B cell (primary cell): Measurements from ENCODE around the gene KRTAP10-9. TPM values are rescaled to one million over a fixed set of nuclear protein-coding genes. Genes with fewer than 3 reads are reported as not detected.
"Not testable (repeated sequence)": the region's sequence is repeated elsewhere in the genome, so short reads cannot be mapped to it uniquely, and the experiment has no call there.

Experiments
- ATAC-seq: fragments of 200-7000 bp; cut with Tn5 transposase; one replicate; pipeline ENCODE4 v1.10.0; 2021; ENCODE audit warnings: low read depth, mild to moderate bottlenecking, moderate number of reproducible peaks, moderate library complexity
- CTCF ChIA-PET: fragments of 350-600 bp; sonication (Branson Sonifier 250); formaldehyde crosslinking; loops from one replicate; lab custom pipeline; 2021; ENCODE audit warnings: antibody characterized with exemption, inconsistent platforms; lab: Charles Lee
- POLR2A ChIA-PET: fragments of 350-600 bp; sonication (Branson Sonifier 250); formaldehyde crosslinking; loops from one replicate; lab custom pipeline; 2021; ENCODE audit warnings: antibody characterized with exemption; lab: Charles Lee
- DNase-seq: peaks from one replicate; pipeline ENCODE4 v3.0.0; 2013
- H2AFZ ChIP-seq: 2 replicates; pipeline ENCODE4 v1.6.1; 2012; ENCODE audit warnings: mild to moderate bottlenecking, low read depth, low read length; ENCODE audit not compliant: insufficient read depth, poor library complexity, severe bottlenecking
- H3K27ac ChIP-seq, 2 donors: 1 replicate in 1 of 2; 2 replicates in 1 of 2; pipeline ENCODE4 v1.5.1; 2012 to 2013; ENCODE audit warnings: low read length in 2 of 2, mild to moderate bottlenecking in 2 of 2, moderate library complexity in 1 of 2
- H3K27me3 ChIP-seq, 4 experiments: fragments of 200-600 bp in 1 of 4; sonication (generic) in 1 of 4; replicated peaks in 1 of 4; 1 replicate in 2 of 4; 2 replicates in 2 of 4; pipeline versions ENCODE4 v1.6.1 to v1.7.0; 2013 to 2016; ENCODE audit warnings: low read length in 3 of 4, mild to moderate bottlenecking in 2 of 4, mixed read lengths in 1 of 4, moderate library complexity in 1 of 4; ENCODE audit not compliant: insufficient read depth in 4 of 4, control insufficient read depth in 3 of 4; ENCODE audit errors: control extremely low read depth in 1 of 4
- H3K36me3 ChIP-seq, 2 experiments: replicated peaks in 1 of 2; 1 replicate in 1 of 2; 2 replicates in 1 of 2; pipeline versions ENCODE4 v1.6.1 to v1.7.1; 2013; ENCODE audit warnings: low read length in 1 of 2; ENCODE audit not compliant: insufficient read depth in 2 of 2, control insufficient read depth in 1 of 2; ENCODE audit errors: control extremely low read depth in 1 of 2, extremely low read depth in 1 of 2
- H3K4me1 ChIP-seq, 2 donors: fragments of 200-600 bp in 1 of 2; sonication (generic) in 1 of 2; 1 replicate in 1 of 2; 2 replicates in 1 of 2; pipeline versions ENCODE4 v1.5.1 to v1.6.1; 2013 to 2017; ENCODE audit warnings: low read length in 2 of 2; ENCODE audit not compliant: control insufficient read depth in 2 of 2, insufficient read depth in 2 of 2
- H3K4me2 ChIP-seq: replicated peaks from 2 replicates; pipeline ENCODE3; 2012; ENCODE audit warnings: mild to moderate bottlenecking, low read depth, low read length; ENCODE audit not compliant: poor library complexity, severe bottlenecking
- H3K4me3 ChIP-seq, 5 experiments: fragments of 200-600 bp in 1 of 5; sonication (generic) in 1 of 5; 1 replicate in 3 of 5; 2 replicates in 2 of 5; pipeline versions ENCODE4 v1.5.1 to v1.7.0; 2011 to 2016; ENCODE audit warnings: low read length in 4 of 5, mild to moderate bottlenecking in 4 of 5, low read depth in 2 of 5, control low read depth in 1 of 5, moderate library complexity in 1 of 5; ENCODE audit not compliant: insufficient read depth in 1 of 5; ENCODE audit errors: control extremely low read depth in 1 of 5, extremely low read depth in 1 of 5
- H3K79me2 ChIP-seq: fragments of 200-600 bp; sonication (generic); one replicate; pipeline ENCODE4 v1.6.0; 2016; ENCODE audit warnings: low read length; ENCODE audit not compliant: control insufficient read depth, insufficient read depth
- H3K9ac ChIP-seq: fragments of 200-600 bp; sonication (generic); 2 replicates; pipeline ENCODE4 v1.6.1; 2017; ENCODE audit warnings: mild to moderate bottlenecking, low read length, moderate library complexity
- H3K9me3 ChIP-seq, 3 donors: one replicate each; pipeline versions ENCODE4 v1.6.1 to v1.7.1; 2013; ENCODE audit warnings: low read length in 2 of 3; ENCODE audit not compliant: control insufficient read depth in 2 of 3, insufficient read depth in 1 of 3; ENCODE audit errors: control extremely low read depth in 1 of 3
- H4K20me1 ChIP-seq: 2 replicates; pipeline ENCODE4 v1.6.0; 2012; ENCODE audit warnings: mild to moderate bottlenecking, low read length; ENCODE audit not compliant: insufficient read depth, control insufficient read depth, poor library complexity, severe bottlenecking
- H3K27ac Mint-ChIP-seq: one replicate; pipeline ENCODE4 v1.8.0; 2021; ENCODE audit warnings: mixed read lengths
- H3K27me3 Mint-ChIP-seq: one replicate; pipeline ENCODE4 v1.8.0; 2021; ENCODE audit warnings: mixed read lengths
- H3K4me1 Mint-ChIP-seq: one replicate; pipeline ENCODE4 v1.8.0; 2021; ENCODE audit warnings: mixed read lengths
- H3K4me3 Mint-ChIP-seq: one replicate; pipeline ENCODE4 v1.8.0; 2021; ENCODE audit warnings: mixed read lengths
- H3K9me3 Mint-ChIP-seq: one replicate; pipeline ENCODE4 v1.8.0; 2022; ENCODE audit warnings: mixed read lengths; ENCODE audit not compliant: insufficient read depth
- WGBS: methylation state at CpG from one replicate; pipeline ENCODE4 v1.1.5; 2013; ENCODE audit warnings: missing lambda C conversion rate; ENCODE audit not compliant: insufficient coverage; 5-methylcytosine and 5-hydroxymethylcytosine counted together
- intact Hi-C: fragments of 100-400 bp; cut with micrococcal nuclease; formaldehyde crosslinking; loops from one replicate; pipeline ENCODE4 v1.10.0; 2022
- polyA plus RNA-seq: library from polyadenylated mRNA; depleted of rRNA; stranded (reverse); fragments of >200 nt; gene quantifications from 2 replicates; pipeline ENCODE4 v1.2.3, GENCODE V29; 2012
- total RNA-seq, 2 donors: library from RNA; stranded (reverse); fragments of 120-200 nt in 1 of 2; gene quantifications; 1 replicate in 1 of 2; 2 replicates in 1 of 2; pipeline versions ENCODE4 v1.2.3 to v1.2.4, GENCODE V29; 2013 to 2022

The KRTAP10-9 gene
- total and polyA plus RNA-seq, 2 donors (not counting 1 experiment from before 2014, with no cell fraction given): not detected

DNA sequence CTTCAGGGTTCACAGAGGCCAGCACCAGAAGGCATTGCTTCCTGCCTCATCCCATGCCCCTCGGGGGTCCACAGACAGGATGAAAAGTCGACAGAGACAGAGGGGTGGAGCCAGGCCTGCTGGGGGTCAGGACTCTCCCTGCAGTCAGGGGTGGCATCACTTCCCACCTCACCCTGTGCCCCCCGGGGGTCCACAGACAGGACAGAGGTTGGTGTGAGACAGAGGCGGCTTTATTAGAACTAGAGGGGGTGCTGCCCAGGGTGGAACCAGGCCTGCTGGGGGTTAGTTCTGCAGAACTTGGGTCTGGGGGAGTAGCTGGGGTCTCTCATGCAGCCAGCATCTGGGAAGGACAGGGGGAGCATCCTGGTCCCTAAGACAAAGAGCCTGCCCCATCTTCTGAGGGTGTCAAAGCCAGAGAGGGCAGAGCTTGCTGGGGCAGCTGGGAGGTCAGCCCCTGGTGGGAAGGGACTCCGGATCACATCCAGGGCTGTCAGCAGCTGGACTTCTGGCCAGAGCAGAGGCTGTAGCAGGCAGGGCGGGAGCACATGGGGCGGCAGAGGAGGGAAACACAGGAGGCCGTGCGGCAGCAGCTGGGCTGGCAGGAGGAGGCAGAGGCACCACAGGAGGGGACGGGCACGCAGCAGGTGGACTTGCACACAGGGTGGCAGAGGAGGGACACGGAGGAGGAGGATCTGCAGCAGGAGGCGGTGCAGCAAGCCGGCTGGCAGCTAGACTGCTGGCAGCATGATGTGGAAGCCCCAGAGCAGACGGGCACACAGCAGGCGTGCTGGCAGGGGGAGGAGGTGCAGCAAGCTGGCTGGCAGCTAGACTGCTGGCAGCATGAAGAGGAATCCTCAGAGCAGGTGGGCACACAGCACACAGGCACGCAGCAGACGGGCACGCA lies 35.7 kb upstream of the KRTAP10-9 start:
- H3K27me3 ChIP-seq, CTCF ChIA-PET, POLR2A ChIA-PET, H3K9me3 ChIP-seq, ATAC-seq, H3K4me1 Mint-ChIP-seq, H3K27ac Mint-ChIP-seq, H3K36me3 ChIP-seq, H3K9me3 Mint-ChIP-seq, intact Hi-C loops, H3K4me3 Mint-ChIP-seq, H2AFZ ChIP-seq, H3K4me3 ChIP-seq, H3K27ac ChIP-seq, H3K4me1 ChIP-seq, H3K4me2 ChIP-seq, H3K79me2 ChIP-seq, H4K20me1 ChIP-seq, DNase-seq, H3K9ac ChIP-seq: not testable (repeated sequence)
- H3K27me3 Mint-ChIP-seq: peaks cover 33% of the 10 kb centered on the region
- whole genome bisulfite sequencing: 89% methylated on average over 7 of the region's 19 CpGs

DNA sequence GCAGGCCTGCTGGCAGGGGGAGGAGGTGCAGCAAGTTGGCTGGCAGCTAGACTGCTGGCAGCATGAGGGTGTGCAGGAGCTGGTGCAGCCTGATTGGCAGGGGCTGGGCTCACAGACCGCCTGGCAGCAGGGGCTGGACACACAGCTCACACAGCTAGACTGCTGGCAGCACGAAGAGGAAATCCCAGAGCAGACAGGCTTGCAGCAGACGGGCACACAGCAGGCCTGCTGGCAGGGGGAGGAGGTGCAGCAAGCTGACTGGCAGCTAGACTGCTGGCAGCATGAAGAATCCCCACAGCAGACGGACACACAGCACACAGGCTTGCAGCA lies 35.1 kb upstream of the KRTAP10-9 start:
- H3K9me3 ChIP-seq, H3K27me3 ChIP-seq, H3K4me3 ChIP-seq, H3K4me3 Mint-ChIP-seq, H3K27ac Mint-ChIP-seq, POLR2A ChIA-PET, H3K9me3 Mint-ChIP-seq, H3K9ac ChIP-seq, CTCF ChIA-PET, H4K20me1 ChIP-seq, ATAC-seq, H2AFZ ChIP-seq, H3K4me2 ChIP-seq, H3K36me3 ChIP-seq, H3K27ac ChIP-seq, H3K4me1 Mint-ChIP-seq, H3K79me2 ChIP-seq, DNase-seq, intact Hi-C loops, H3K4me1 ChIP-seq: not testable (repeated sequence)
- WGBS: no CpG with 5 or more reads among the region's 4 CpGs
- peaks cover 26% of the 10 kb centered on the region for H3K27me3 Mint-ChIP-seq
